ENCODE measurements around the gene MAF.

Gene MAF

GRCh38 chr16:79600638-79601091 lies at the start of gene MAF:
Gene MAF (minus strand): TSS chr16:79600737. CDS start chr16:79599902, 835 bp downstream.
- peak; percentile 70 to 80 for DNase-seq (ENCODE audit: low read depth in 2 of 2)

GRCh38 chr16:79648826-79649225 lies 48.3 kb upstream of the MAF start:
- no peak for DNase-seq (ENCODE audit: low read depth in 2 of 2)

GRCh38 chr16:79647586-79647985 lies 47.0 kb upstream of the MAF start:
- DNase-seq (ENCODE audit: low read depth in 2 of 2): no peak

- no peak for DNase-seq (ENCODE audit: low read depth in 2 of 2)
Measured at GRCh38 chr16:79645701-79646100, 45.2 kb upstream of the MAF start.

- no peak for DNase-seq (ENCODE audit: low read depth in 2 of 2)
Measured at GRCh38 chr16:79644971-79645667, 44.6 kb upstream of the MAF start.

GRCh38 chr16:79642652-79643051 lies 42.1 kb upstream of the MAF start:
- no peak for DNase-seq (ENCODE audit: low read depth in 2 of 2)

GRCh38 chr16:79640513-79641360 lies 40.2 kb upstream of the MAF start:
- no peak for DNase-seq (ENCODE audit: low read depth in 2 of 2)

- DNase-seq (ENCODE audit: low read depth in 2 of 2): no peak
Measured at GRCh38 chr16:79639576-79640311, 39.2 kb upstream of the MAF start.

- no peak for DNase-seq (ENCODE audit: low read depth in 2 of 2)
Measured at GRCh38 chr16:79638386-79638785, 37.8 kb upstream of the MAF start.

GRCh38 chr16:79635488-79635887 lies 35.0 kb upstream of the MAF start:
- DNase-seq (ENCODE audit: low read depth in 2 of 2): no peak

- no peak for DNase-seq (ENCODE audit: low read depth in 2 of 2)
Measured at GRCh38 chr16:79634298-79634697, 33.8 kb upstream of the MAF start.

GRCh38 chr16:79632289-79632688 lies 31.8 kb upstream of the MAF start:
- no peak for DNase-seq (ENCODE audit: low read depth in 2 of 2)

- DNase-seq (ENCODE audit: low read depth in 2 of 2): no peak
Measured at GRCh38 chr16:79628988-79629387, 28.5 kb upstream of the MAF start.

- peak; percentile 43 to 59 for DNase-seq (ENCODE audit: low read depth in 2 of 2)
Measured at GRCh38 chr16:79628501-79628975, 28.0 kb upstream of the MAF start.

GRCh38 chr16:79627092-79627491 lies 26.6 kb upstream of the MAF start:
- no peak for DNase-seq (ENCODE audit: low read depth in 2 of 2)

GRCh38 chr16:79625738-79626137 lies 25.2 kb upstream of the MAF start:
- DNase-seq (ENCODE audit: low read depth in 2 of 2): no peak

- no peak for DNase-seq (ENCODE audit: low read depth in 2 of 2)
Measured at GRCh38 chr16:79623824-79624223, 23.3 kb upstream of the MAF start.

GRCh38 chr16:79623062-79623461 lies 22.5 kb upstream of the MAF start:
- no peak for DNase-seq (ENCODE audit: low read depth in 2 of 2)

- no peak for DNase-seq (ENCODE audit: low read depth in 2 of 2)
Measured at GRCh38 chr16:79621027-79621426, 20.5 kb upstream of the MAF start.

GRCh38 chr16:79618692-79619050 lies 18.1 kb upstream of the MAF start:
- peak in 1 of 2 experiments; percentile 36 for DNase-seq (ENCODE audit: low read depth in 2 of 2)

GRCh38 chr16:79618041-79618691 lies 17.6 kb upstream of the MAF start:
- DNase-seq (ENCODE audit: low read depth in 2 of 2): no peak

GRCh38 chr16:79613009-79613408 lies 12.5 kb upstream of the MAF start:
- DNase-seq (ENCODE audit: low read depth in 2 of 2): no peak
